HUES6 (cell line): Measurements from ENCODE around the gene CCNB2.
"Not testable (repeated sequence)": the region's sequence is repeated elsewhere in the genome, so short reads cannot be mapped to it uniquely, and the experiment has no call there.

Source experiments
- H3K27ac ChIP-seq: 2 replicates; pipeline ENCODE4 v1.7.0; 2013; ENCODE audit warnings: low read depth, mild to moderate bottlenecking, low read length, inconsistent platforms
- H3K27me3 ChIP-seq: 2 replicates; pipeline ENCODE4 v1.6.1; 2013; ENCODE audit warnings: low read length; ENCODE audit not compliant: control insufficient read depth, insufficient read depth
- H3K36me3 ChIP-seq: 2 replicates; pipeline ENCODE4 v1.6.1; 2013; ENCODE audit warnings: low read length; ENCODE audit not compliant: control insufficient read depth, insufficient read depth
- H3K4me1 ChIP-seq: 2 replicates; pipeline ENCODE4 v1.6.1; 2013; ENCODE audit warnings: low read length; ENCODE audit not compliant: control insufficient read depth, insufficient read depth
- H3K4me3 ChIP-seq: 2 replicates; pipeline ENCODE4 v1.5.1; 2013; ENCODE audit warnings: low read depth, low read length
- H3K9ac ChIP-seq: one replicate; pipeline ENCODE4 v1.6.1; 2013; ENCODE audit warnings: mild to moderate bottlenecking, low read length
- H3K9me3 ChIP-seq: 2 replicates; pipeline ENCODE4 v1.6.1; 2013; ENCODE audit warnings: low read depth, low read length; ENCODE audit not compliant: control insufficient read depth, insufficient read depth

The CCNB2 gene

GRCh38 chr15:59152694-59153450 lies 47.9 kb downstream of the CCNB2 start:
- peaks cover 81% of the 10 kb centered on the region for H3K36me3 ChIP-seq
- no peak overlapping the region for H3K9ac ChIP-seq
- H3K27ac ChIP-seq: no peak overlapping the region
- H3K4me1 ChIP-seq: peaks cover 7% of the 10 kb centered on the region
- H3K4me3 ChIP-seq: no peak overlapping the region
- H3K27me3 ChIP-seq: no peaks in the 10 kb centered on the region
- no peaks in the 10 kb centered on the region for H3K9me3 ChIP-seq

GRCh38 chr15:59153466-59153865 lies 48.5 kb downstream of the CCNB2 start:
- Histone ChIP-seq H3K4me3 (no peak overlapping the region), H3K9ac (no peak overlapping the region), H3K27me3 (no peaks in the 10 kb centered on the region), H3K27ac (no peak overlapping the region), H3K36me3 (peaks cover 87% of the 10 kb centered on the region), H3K4me1 (peaks cover 1% of the 10 kb centered on the region), H3K9me3 (no peaks in the 10 kb centered on the region)

GRCh38 chr15:59154243-59154642 lies 49.3 kb downstream of the CCNB2 start:
- Histone ChIP-seq H3K9ac (no peak overlapping the region), H3K9me3 (no peaks in the 10 kb centered on the region), H3K4me1 (no peaks in the 10 kb centered on the region), H3K27ac (no peak overlapping the region), H3K36me3 (peaks cover 93% of the 10 kb centered on the region), H3K4me3 (no peak overlapping the region), H3K27me3 (no peaks in the 10 kb centered on the region)

GRCh38 chr15:59155431-59155830 lies 50.5 kb downstream of the CCNB2 start:
- Histone ChIP-seq H3K9me3 (no peaks in the 10 kb centered on the region), H3K27me3 (no peaks in the 10 kb centered on the region), H3K36me3 (peaks cover 87% of the 10 kb centered on the region), H3K27ac (no peak overlapping the region), H3K4me1 (no peaks in the 10 kb centered on the region), H3K9ac (no peak overlapping the region), H3K4me3 (no peak overlapping the region)

- no peaks in the 10 kb centered on the region for H3K9me3 ChIP-seq
- H3K4me3 ChIP-seq: no peak overlapping the region
- peaks cover 86% of the 10 kb centered on the region for H3K36me3 ChIP-seq
- H3K27ac ChIP-seq: no peak overlapping the region
- H3K27me3 ChIP-seq: no peaks in the 10 kb centered on the region
- H3K9ac ChIP-seq: no peak overlapping the region
- H3K4me1 ChIP-seq: no peaks in the 10 kb centered on the region
Observed at GRCh38 chr15:59157396-59157795, 52.5 kb downstream of the CCNB2 start.

- Histone ChIP-seq H3K27me3 (no peaks in the 10 kb centered on the region), H3K4me3 (no peak overlapping the region), H3K9me3 (no peaks in the 10 kb centered on the region), H3K4me1 (no peaks in the 10 kb centered on the region), H3K9ac (no peak overlapping the region), H3K36me3 (peaks cover 84% of the 10 kb centered on the region), H3K27ac (no peak overlapping the region)
Observed at GRCh38 chr15:59157840-59158700, 53.1 kb downstream of the CCNB2 start.

GRCh38 chr15:59158701-59159034 lies 53.7 kb downstream of the CCNB2 start:
- H3K27me3 ChIP-seq: no peaks in the 10 kb centered on the region
- peaks cover 80% of the 10 kb centered on the region for H3K36me3 ChIP-seq
- no peak overlapping the region for H3K9ac ChIP-seq
- H3K27ac ChIP-seq: no peak overlapping the region
- no peak overlapping the region for H3K4me3 ChIP-seq
- H3K9me3 ChIP-seq: no peaks in the 10 kb centered on the region
- H3K4me1 ChIP-seq: no peaks in the 10 kb centered on the region

GRCh38 chr15:59159210-59159609 lies 54.3 kb downstream of the CCNB2 start:
- H3K9ac ChIP-seq: no peak overlapping the region
- H3K27ac ChIP-seq: no peak overlapping the region
- H3K9me3 ChIP-seq: no peaks in the 10 kb centered on the region
- no peak overlapping the region for H3K4me3 ChIP-seq
- H3K4me1 ChIP-seq: no peaks in the 10 kb centered on the region
- peaks cover 78% of the 10 kb centered on the region for H3K36me3 ChIP-seq
- H3K27me3 ChIP-seq: no peaks in the 10 kb centered on the region

GRCh38 chr15:59160880-59161593 lies 56.1 kb downstream of the CCNB2 start:
- no peaks in the 10 kb centered on the region for H3K9me3 ChIP-seq
- H3K9ac ChIP-seq: no peak overlapping the region
- H3K27me3 ChIP-seq: no peaks in the 10 kb centered on the region
- no peaks in the 10 kb centered on the region for H3K4me1 ChIP-seq
- H3K36me3 ChIP-seq: peaks cover 72% of the 10 kb centered on the region
- H3K4me3 ChIP-seq: no peak overlapping the region
- H3K27ac ChIP-seq: no peak overlapping the region

- not testable (repeated sequence) for H3K4me3 ChIP-seq, H3K9ac ChIP-seq, H3K9me3 ChIP-seq, H3K27me3 ChIP-seq, H3K27ac ChIP-seq, H3K4me1 ChIP-seq
- peaks cover 68% of the 10 kb centered on the region for H3K36me3 ChIP-seq
Observed at GRCh38 chr15:59162080-59162479, 57.1 kb downstream of the CCNB2 start.

GRCh38 chr15:59165726-59166125 lies 60.8 kb downstream of the CCNB2 start:
- Histone ChIP-seq H3K9me3 (no peaks in the 10 kb centered on the region), H3K9ac (no peak overlapping the region), H3K4me3 (no peak overlapping the region), H3K4me1 (no peaks in the 10 kb centered on the region), H3K36me3 (peaks cover 63% of the 10 kb centered on the region), H3K27me3 (no peaks in the 10 kb centered on the region), H3K27ac (peak overlapping the region; percentile 10)
